Subcutaneous abdominal adipose tissue (tissue), 5 donors: ENCODE measurements around the gene C10orf143.

Source experiments
- H3K27ac ChIP-seq: one replicate; pipeline ENCODE4 v1.7.0; 2013; ENCODE audit warnings: low read depth, mild to moderate bottlenecking, inconsistent platforms, low read length, moderate library complexity
- H3K27me3 ChIP-seq, 5 donors: one replicate each; pipeline ENCODE4 v1.7.0; 2013; ENCODE audit warnings: low read length in 5 of 5, inconsistent platforms in 1 of 5; ENCODE audit not compliant: control insufficient read depth in 5 of 5, insufficient read depth in 4 of 5
- H3K36me3 ChIP-seq, 5 donors: one replicate each; pipeline ENCODE4 v1.7.0; 2013; ENCODE audit warnings: low read length in 5 of 5; ENCODE audit not compliant: control insufficient read depth in 5 of 5, insufficient read depth in 5 of 5
- H3K4me1 ChIP-seq, 5 donors: one replicate each; pipeline ENCODE4 v1.7.0; 2013; ENCODE audit warnings: low read length in 5 of 5, mild to moderate bottlenecking in 3 of 5, moderate library complexity in 1 of 5; ENCODE audit not compliant: control insufficient read depth in 5 of 5, insufficient read depth in 5 of 5
- H3K4me3 ChIP-seq, 5 donors: one replicate each; pipeline ENCODE4 v1.7.0; 2013; ENCODE audit warnings: low read length in 5 of 5, low read depth in 1 of 5
- H3K9ac ChIP-seq, 5 donors: one replicate each; pipeline ENCODE4 v1.7.0; 2013; ENCODE audit warnings: low read length in 5 of 5, mild to moderate bottlenecking in 4 of 5, moderate library complexity in 3 of 5
- H3K9me3 ChIP-seq, 5 donors: one replicate each; pipeline ENCODE4 v1.7.0; 2013; ENCODE audit warnings: low read length in 5 of 5; ENCODE audit not compliant: control insufficient read depth in 5 of 5
- donor health status: healthy.
- donor health status: healthy.
- donor health status: healthy.
- donor health status: healthy.
- donor health status: healthy.

Gene C10orf143

DNA sequence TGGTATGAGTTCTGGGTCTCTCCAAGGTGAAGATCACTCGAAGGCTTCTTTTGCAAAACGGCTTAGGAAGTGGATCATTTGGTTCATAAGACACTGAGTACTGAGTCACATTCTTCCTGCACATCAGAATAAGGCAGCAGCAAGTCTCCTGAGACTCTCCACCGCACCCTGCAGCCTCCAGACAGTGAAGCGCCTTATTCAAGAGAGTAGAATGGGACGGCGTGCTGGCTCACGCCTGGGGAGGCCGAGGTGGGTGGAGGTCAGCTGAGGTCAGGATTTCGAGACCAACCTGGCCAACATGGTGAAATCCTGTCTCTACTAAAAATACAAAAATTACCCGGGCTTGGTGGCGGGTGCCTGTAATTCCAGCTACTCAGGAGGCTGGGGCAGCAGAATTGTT is 70.3 kb downstream of the C10orf143 start:
- Histone ChIP-seq H3K27me3 (peaks cover 0 to 18% (median 8%) of the 10 kb centered on the region in 5 donors), H3K27ac (no peak overlapping the region), H3K9ac (no peak overlapping the region), H3K4me1 (peaks cover 0 to 5% (median 0%) of the 10 kb centered on the region in 5 donors), H3K9me3 (no peaks in the 10 kb centered on the region), H3K4me3 (no peak overlapping the region), H3K36me3 (no peaks in the 10 kb centered on the region)

DNA sequence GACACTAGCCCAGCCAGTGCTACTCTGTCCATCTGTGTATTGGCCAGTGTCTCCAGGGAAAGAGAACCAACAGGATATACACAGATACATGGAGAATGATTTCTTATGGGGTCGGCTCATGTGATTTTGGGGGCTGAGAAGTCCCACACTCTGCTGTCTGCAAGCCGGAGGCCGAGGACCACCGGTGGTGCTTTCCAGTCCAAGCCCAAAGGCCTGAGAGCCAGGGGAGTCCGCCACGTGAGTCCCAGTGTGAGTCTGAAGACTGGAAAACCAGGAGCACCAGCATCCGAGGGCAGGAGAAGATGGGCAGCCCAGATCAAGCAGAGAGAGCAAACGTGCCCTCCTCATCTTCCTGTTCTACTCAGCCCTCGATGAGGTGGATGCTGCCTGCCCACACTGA is 71.5 kb downstream of the C10orf143 start:
- Histone ChIP-seq H3K4me3 (no peak overlapping the region), H3K36me3 (no peaks in the 10 kb centered on the region), H3K27me3 (peaks cover 0 to 12% (median 8%) of the 10 kb centered on the region in 5 donors), H3K9ac (no peak overlapping the region), H3K4me1 (peaks cover 0 to 4% (median 0%) of the 10 kb centered on the region in 5 donors), H3K9me3 (no peaks in the 10 kb centered on the region), H3K27ac (no peak overlapping the region)

DNA sequence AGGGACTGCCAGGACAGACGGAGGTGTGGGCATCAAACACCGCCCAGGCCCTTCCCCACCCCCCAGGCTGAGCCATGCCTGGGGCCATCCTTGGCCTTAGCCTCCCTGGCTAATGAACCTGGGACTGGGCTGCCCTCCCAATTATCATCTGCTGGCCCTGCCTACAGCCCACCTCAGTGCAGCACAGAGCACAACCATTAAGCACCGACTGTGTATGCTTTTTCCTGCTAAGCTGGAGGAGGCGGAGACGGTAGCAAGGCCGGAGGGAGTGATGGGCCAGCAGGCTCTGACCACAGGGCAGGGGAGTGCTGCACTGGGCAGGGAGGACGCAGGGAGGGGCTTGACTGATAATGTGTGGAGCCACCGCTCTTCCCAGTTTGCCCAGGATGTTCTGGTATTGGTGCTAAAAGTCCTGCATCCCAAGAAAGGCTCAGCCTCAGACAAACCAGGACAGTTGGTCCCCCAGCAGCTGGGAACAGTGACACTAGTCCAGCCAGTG is 72.0 kb downstream of the C10orf143 start:
- H3K4me3 ChIP-seq = no peak overlapping the region
- no peaks in the 10 kb centered on the region for H3K9me3 ChIP-seq
- H3K27me3 ChIP-seq = peaks cover 0 to 8% (median 5%) of the 10 kb centered on the region in 5 donors
- no peak overlapping the region for H3K9ac ChIP-seq
- peaks cover 0 to 4% (median 0%) of the 10 kb centered on the region in 5 donors for H3K4me1 ChIP-seq
- H3K36me3 ChIP-seq = no peaks in the 10 kb centered on the region
- H3K27ac ChIP-seq = no peak overlapping the region

GRCh38 chr10:130038019-130038555 is 72.5 kb downstream of the C10orf143 start:
- H3K36me3 ChIP-seq = no peaks in the 10 kb centered on the region
- H3K4me1 ChIP-seq = peaks cover 0 to 4% (median 0%) of the 10 kb centered on the region in 5 donors
- H3K27me3 ChIP-seq = peaks cover 0 to 8% (median 3%) of the 10 kb centered on the region in 5 donors
- no peak overlapping the region for H3K9ac ChIP-seq
- H3K4me3 ChIP-seq = no peak overlapping the region
- no peaks in the 10 kb centered on the region for H3K9me3 ChIP-seq
- H3K27ac ChIP-seq = no peak overlapping the region

GRCh38 chr10:130037169-130037661 is 73.4 kb downstream of the C10orf143 start:
- no peaks in the 10 kb centered on the region for H3K9me3 ChIP-seq
- H3K4me1 ChIP-seq = peaks cover 0 to 3% (median 0%) of the 10 kb centered on the region in 5 donors
- no peak overlapping the region for H3K9ac ChIP-seq
- H3K27me3 ChIP-seq = peaks cover 0 to 8% (median 2%) of the 10 kb centered on the region in 5 donors
- H3K4me3 ChIP-seq = no peak overlapping the region
- H3K36me3 ChIP-seq = no peaks in the 10 kb centered on the region
- no peak overlapping the region for H3K27ac ChIP-seq

DNA sequence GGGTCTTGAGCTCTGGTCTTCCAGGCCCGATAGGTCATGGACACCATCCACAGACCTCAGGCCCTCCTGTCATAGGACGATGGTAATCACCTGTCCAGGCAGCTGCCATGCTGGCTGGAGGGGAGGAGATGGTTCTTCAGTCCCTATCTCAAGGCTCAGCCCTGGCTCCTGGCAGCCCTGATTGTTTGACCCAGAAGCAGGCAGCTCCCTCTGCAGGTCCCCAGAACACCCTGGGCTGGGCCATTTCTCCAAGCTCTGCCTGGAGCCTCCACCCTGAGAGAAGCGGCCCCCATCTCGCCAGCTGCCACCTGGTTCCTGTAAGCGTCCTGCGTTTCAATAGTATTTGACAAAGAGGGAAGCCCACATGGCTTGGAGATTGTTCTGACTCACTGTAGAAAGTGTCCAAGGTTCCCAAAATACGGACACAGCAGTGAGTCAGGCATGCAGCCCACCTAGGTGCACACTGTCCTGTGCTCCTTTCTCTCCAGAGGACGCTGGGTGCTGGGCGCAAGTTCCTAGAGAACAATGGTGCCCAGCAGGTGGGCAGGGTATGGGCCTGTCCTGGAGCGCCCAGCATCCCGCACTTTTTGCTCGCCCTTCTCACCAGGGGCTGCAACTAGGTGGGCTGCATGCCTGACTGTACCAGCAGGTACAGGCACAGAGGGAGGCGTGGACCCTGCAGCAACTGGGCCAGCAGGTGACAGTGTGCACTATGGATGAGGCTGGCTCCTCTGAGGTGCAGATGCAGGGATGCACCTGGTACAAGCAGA is 74.1 kb downstream of the C10orf143 start:
- no peaks in the 10 kb centered on the region for H3K4me1 ChIP-seq
- peaks cover 0 to 8% (median 2%) of the 10 kb centered on the region in 5 donors for H3K27me3 ChIP-seq
- H3K9me3 ChIP-seq = no peaks in the 10 kb centered on the region
- H3K4me3 ChIP-seq = no peak overlapping the region
- no peak overlapping the region for H3K9ac ChIP-seq
- H3K27ac ChIP-seq = no peak overlapping the region
- no peaks in the 10 kb centered on the region for H3K36me3 ChIP-seq

DNA sequence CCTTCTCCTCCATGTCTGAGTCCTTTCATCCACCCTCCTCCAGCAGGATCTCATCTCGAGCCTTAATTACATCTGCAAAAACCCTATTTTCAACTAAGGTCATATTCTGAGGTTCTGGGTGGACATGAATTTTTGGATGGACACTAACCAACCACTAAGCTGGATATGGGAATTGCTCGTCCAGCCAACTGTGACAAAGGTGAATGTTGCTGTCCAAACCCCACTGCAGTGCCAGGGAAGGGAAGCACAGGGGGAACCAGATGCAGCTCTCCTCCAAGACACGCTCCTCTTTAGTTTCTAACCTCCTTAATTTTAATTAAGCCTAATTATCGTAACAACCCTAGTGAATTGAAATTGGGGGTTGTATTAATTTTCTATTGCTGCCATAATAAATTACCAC is 81.4 kb downstream of the C10orf143 start:
- Histone ChIP-seq H3K27ac (no peak overlapping the region), H3K36me3 (no peaks in the 10 kb centered on the region), H3K9me3 (no peaks in the 10 kb centered on the region), H3K27me3 (no peaks in the 10 kb centered on the region), H3K4me1 (peaks cover 0 to 10% (median 0%) of the 10 kb centered on the region in 5 donors), H3K4me3 (no peak overlapping the region), H3K9ac (no peak overlapping the region)

DNA sequence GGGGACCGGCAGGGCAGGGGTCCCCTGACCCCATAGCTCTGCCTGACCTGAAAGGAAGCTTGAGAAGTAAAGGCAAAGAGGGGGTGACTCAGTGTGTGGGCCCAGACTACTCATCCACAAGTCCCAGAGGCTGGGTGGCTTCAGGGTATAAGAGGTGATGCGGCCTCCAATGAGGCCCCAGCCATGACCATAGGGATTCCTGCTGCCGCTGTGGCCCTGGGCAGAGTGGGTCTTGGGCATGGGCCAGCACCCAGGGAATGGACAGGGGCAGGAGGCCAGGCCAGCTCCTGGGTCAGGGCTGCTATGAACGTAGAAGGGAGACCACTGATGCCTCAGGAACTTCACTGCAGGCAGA is 82.2 kb downstream of the C10orf143 start:
- Histone ChIP-seq H3K9ac (no peak overlapping the region), H3K27ac (no peak overlapping the region), H3K4me3 (no peak overlapping the region)

DNA sequence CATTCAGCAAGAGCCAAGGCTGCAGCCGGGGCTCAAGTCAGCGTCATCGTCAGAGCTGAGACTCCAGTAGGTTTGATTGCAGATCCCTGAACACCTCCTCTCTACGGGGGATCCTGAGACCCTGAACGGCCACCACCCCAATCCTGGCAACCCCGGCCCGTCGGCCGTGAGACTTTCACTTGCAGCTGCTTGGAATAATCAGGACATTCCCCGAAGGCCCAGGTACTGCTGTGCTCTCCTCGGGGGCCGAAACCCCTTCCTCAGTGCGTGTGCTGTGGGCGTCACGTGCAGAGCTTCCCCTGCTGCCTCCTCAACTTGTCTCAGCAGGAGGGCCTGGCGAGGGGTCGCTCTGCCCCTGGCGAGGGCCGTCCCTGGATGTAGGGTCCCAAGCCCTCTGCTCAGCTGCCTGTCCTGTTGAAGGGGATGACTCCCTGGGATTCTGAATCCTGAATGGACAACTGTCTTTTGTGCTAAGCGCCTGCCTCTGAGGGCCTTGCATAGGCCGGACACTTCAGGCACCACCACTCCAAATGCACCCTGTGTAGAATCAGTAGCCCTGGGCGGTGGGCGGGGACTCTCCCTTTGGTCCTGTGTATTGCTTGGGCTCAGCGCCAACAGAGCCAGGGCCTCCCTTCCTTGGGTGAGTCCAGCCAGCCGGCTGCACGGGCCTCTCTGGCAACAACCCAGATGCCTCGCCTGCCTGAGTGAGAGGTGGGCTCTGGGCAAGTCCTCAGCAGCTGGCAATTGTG is 82.7 kb downstream of the C10orf143 start:
- Histone ChIP-seq H3K9me3 (no peaks in the 10 kb centered on the region), H3K36me3 (no peaks in the 10 kb centered on the region), H3K9ac (no peak overlapping the region), H3K4me3 (no peak overlapping the region), H3K27ac (no peak overlapping the region), H3K4me1 (peaks cover 0 to 14% (median 2%) of the 10 kb centered on the region in 5 donors), H3K27me3 (no peaks in the 10 kb centered on the region)

More for the DNA sequence above, 82.2 kb downstream of the C10orf143 start:
- H3K27me3 ChIP-seq = no peaks in the 10 kb centered on the region
- peaks cover 0 to 10% (median 0%) of the 10 kb centered on the region in 5 donors for H3K4me1 ChIP-seq
- no peaks in the 10 kb centered on the region for H3K9me3 ChIP-seq
- H3K36me3 ChIP-seq = no peaks in the 10 kb centered on the region
